GM12874 (cell line): ENCODE results near the gene UHRF2.

Experiments used
- CTCF ChIP-seq: IDR thresholded peaks from 2 replicates; pipeline ENCODE4 v1.5.1; 2011; ENCODE audit warnings: low read depth, mild to moderate bottlenecking, control low read depth, low read length, moderate library complexity; ENCODE audit not compliant: insufficient read depth

The UHRF2 gene

GRCh38 chr9:6399071-6399470, 13.9 kb upstream of the UHRF2 start:
- no peak for TF ChIP-seq CTCF

GRCh38 chr9:6405371-6405770, 7.6 kb upstream of the UHRF2 start:
- TF ChIP-seq CTCF, result no peak

GRCh38 chr9:6407778-6408177, 5.2 kb upstream of the UHRF2 start:
- TF ChIP-seq CTCF, result no peak

DNA sequence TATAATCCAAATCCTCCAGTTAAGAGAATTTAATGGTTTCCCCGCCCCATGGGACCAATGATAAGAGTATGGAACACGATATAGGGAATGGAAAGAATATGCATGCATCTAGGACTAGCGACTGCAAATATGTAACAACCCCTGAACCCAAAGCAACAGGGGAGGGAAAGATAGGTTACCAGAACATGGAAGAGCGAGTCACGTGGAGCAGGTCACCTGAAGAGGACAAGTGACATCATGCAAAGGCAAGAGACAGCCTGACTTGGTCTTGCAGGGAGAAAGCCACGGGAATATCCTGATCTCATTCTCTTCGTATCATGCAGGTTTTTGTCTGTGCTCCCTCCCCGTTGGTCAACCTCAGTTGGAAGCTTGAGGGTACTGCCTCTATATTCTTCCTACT, 4.7 kb upstream of the UHRF2 start:
- TF ChIP-seq CTCF, result no peak

DNA sequence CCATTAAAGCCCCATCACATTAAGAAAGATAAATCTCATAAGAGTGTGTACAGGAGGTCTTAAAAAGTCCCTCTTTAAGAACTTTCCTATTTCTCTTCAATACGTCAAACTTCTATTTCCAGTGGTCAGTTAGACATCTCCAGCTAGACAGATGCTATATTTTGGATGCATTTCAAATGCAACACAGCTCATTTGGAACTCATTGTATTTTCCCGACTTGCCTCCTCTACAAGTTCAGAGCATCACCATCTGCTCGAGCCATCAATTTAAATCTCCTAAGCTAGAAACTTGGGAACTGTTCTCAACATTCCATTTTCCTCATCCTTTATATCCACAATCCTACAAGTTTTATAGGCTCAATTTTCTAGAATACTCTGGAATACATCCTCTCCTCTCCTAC, 3.2 kb upstream of the UHRF2 start:
- TF ChIP-seq CTCF, result no peak

- TF ChIP-seq CTCF, result no peak
Observed at GRCh38 chr9:6410633-6411032, 2.4 kb upstream of the UHRF2 start.

GRCh38 chr9:6413365-6414246, 607 bp downstream of the UHRF2 start:
- TF ChIP-seq CTCF, result peak; percentile 1; the same call in 1 of the 2 replicates
